Endothelial cell of hepatic sinusoid (primary cell): Measurements from ENCODE around the gene LSAMP.
"Not testable (repeated sequence)": the region's sequence is repeated elsewhere in the genome, so short reads cannot be mapped to it uniquely, and the experiment has no call there.

Source experiments
- in situ Hi-C: cut with HindIII; loops from 2 replicates; pipeline ENCODE4 v1.10.0; 2017; ENCODE audit warnings: low sequenced_read_pairs

The LSAMP gene

GRCh38 chr3:116124166-116124565 lies 321.1 kb downstream of the LSAMP start:
- in situ Hi-C loops: no loop called here

- in situ Hi-C loops: no loop called here
Measured at GRCh38 chr3:116118475-116119169, 326.7 kb downstream of the LSAMP start.

- in situ Hi-C loops: no loop called here
Measured at GRCh38 chr3:116114586-116114985, 330.7 kb downstream of the LSAMP start.

- in situ Hi-C loops: no loop called here
Measured at GRCh38 chr3:116112696-116113095, 332.6 kb downstream of the LSAMP start.

- in situ Hi-C loops: no loop called here
Measured at GRCh38 chr3:116111765-116112164, 333.5 kb downstream of the LSAMP start.

- in situ Hi-C loops: no loop called here
Measured at GRCh38 chr3:116103868-116104530, 341.3 kb downstream of the LSAMP start.

- in situ Hi-C loops: no loop called here
Measured at GRCh38 chr3:116102037-116102436, 343.2 kb downstream of the LSAMP start.

- in situ Hi-C loops: no loop called here
Measured at GRCh38 chr3:116097226-116097625, 348.1 kb downstream of the LSAMP start.

- in situ Hi-C loops: no loop called here
Measured at GRCh38 chr3:116096631-116097030, 348.7 kb downstream of the LSAMP start.

- in situ Hi-C loops: no loop called here
Measured at GRCh38 chr3:116093374-116093773, 351.9 kb downstream of the LSAMP start.

GRCh38 chr3:116087426-116087825 lies 357.9 kb downstream of the LSAMP start:
- in situ Hi-C loops: no loop called here

- in situ Hi-C loops: no loop called here
Measured at GRCh38 chr3:116084999-116085791, 360.1 kb downstream of the LSAMP start.

GRCh38 chr3:116083683-116084082 lies 361.6 kb downstream of the LSAMP start:
- in situ Hi-C loops: no loop called here

GRCh38 chr3:116078561-116078960 lies 366.7 kb downstream of the LSAMP start:
- in situ Hi-C loops: no loop called here

- in situ Hi-C loops: no loop called here
Measured at GRCh38 chr3:116077557-116077956, 367.7 kb downstream of the LSAMP start.

GRCh38 chr3:116077059-116077458 lies 368.2 kb downstream of the LSAMP start:
- in situ Hi-C loops: no loop called here

GRCh38 chr3:116070516-116071278 lies 374.6 kb downstream of the LSAMP start:
- in situ Hi-C loops: not testable (repeated sequence)

- in situ Hi-C loops: no loop called here
Measured at GRCh38 chr3:116070061-116070460, 375.2 kb downstream of the LSAMP start.

- in situ Hi-C loops: no loop called here
Measured at GRCh38 chr3:116069024-116069423, 376.3 kb downstream of the LSAMP start.

GRCh38 chr3:116067326-116067725 lies 378.0 kb downstream of the LSAMP start:
- in situ Hi-C loops: no loop called here

GRCh38 chr3:116065501-116065900 lies 379.8 kb downstream of the LSAMP start:
- in situ Hi-C loops: no loop called here
